Renal cortical epithelial cell (primary cell): Measurements from ENCODE around the gene SMIM11. TPM values are rescaled to one million over a fixed set of nuclear protein-coding genes. Genes with fewer than 3 reads are reported as not detected.
"Not testable (repeated sequence)": the region's sequence is repeated elsewhere in the genome, so short reads cannot be mapped to it uniquely, and the experiment has no call there.

Experiments
- DNase-seq: peaks from one replicate; pipeline ENCODE4 v3.0.0-alpha.2; 2011; ENCODE audit warnings: low read depth
- total RNA-seq: library from RNA; depleted of rRNA; stranded (reverse); fragments of >200 nt; gene quantifications from 2 replicates; pipeline ENCODE4 v1.2.3, GENCODE V29; 2014

SMIM11 gene, protein sequence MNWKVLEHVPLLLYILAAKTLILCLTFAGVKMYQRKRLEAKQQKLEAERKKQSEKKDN
- 3.2 and 3.6 TPM in 2 replicates for total RNA-seq

GRCh38 chr21:34374940-34375618 is at the start of gene SMIM11:
SMIM11 (plus strand) TSS chr21:34375507; CDS start chr21:34379505, 3,998 bp downstream.
- not testable (repeated sequence) for DNase-seq

DNA sequence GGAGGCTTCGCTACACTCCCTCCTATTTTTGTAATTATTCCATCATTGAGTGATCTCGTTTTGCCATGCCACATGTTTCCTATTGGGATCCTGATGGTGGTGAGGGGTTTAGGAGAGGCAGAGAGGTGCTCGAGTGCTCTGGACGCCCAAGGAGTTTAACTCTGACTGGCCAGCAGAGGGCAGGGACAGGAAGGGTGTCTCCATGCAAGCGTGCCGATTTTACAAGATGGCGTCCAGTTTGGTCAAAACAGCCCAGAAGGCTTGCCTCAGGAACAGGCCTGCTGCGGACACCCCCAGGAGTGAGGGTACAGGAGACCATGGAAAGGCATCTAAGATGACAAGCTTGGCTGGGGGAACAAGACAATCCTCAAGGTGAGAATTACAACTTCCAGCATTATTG is 45.3 kb upstream of the SMIM11 start:
- no peak for DNase-seq

- no peak for DNase-seq
Observed at GRCh38 chr21:34331726-34332125, 43.6 kb upstream of the SMIM11 start.

GRCh38 chr21:34332347-34332746 is 43.0 kb upstream of the SMIM11 start:
- DNase-seq, result no peak

GRCh38 chr21:34333121-34333739 is 42.1 kb upstream of the SMIM11 start:
- peak; percentile 44 for DNase-seq

- DNase-seq, result peak; percentile 14
Observed at GRCh38 chr21:34335316-34335715, 40.0 kb upstream of the SMIM11 start.

GRCh38 chr21:34336245-34336644 is 39.1 kb upstream of the SMIM11 start:
- no peak for DNase-seq

DNA sequence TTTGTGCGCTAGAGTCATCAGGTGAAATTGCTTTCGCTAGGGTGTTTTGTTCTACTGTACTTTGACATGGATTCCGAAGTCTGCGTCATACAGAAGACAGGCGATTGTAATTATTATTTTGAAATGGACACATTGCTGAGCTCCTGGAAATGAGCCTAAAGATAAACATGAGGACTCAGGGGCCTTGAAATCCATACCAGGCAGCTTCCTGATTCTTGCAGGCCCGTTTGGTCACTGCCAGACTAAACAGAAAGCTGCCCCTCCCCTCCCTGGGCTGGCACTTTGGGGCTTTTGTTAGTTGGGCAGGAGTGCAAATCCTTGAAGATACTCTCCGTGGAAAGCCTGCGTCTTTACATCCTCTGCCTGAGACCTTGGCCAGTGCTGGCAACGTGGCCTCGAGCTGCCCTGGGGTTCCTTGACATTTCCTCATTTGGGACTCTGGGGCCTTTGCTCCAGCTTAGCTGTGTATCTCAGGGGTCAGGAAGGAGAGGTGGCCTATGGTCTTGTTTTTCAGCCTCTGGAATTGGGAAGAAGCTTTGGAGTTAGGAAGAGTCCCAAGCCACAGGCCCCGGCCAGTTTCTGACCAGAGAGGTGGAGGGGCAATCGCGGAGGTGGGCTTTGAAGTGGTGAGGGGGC is 38.4 kb upstream of the SMIM11 start:
- DNase-seq, result no peak

DNA sequence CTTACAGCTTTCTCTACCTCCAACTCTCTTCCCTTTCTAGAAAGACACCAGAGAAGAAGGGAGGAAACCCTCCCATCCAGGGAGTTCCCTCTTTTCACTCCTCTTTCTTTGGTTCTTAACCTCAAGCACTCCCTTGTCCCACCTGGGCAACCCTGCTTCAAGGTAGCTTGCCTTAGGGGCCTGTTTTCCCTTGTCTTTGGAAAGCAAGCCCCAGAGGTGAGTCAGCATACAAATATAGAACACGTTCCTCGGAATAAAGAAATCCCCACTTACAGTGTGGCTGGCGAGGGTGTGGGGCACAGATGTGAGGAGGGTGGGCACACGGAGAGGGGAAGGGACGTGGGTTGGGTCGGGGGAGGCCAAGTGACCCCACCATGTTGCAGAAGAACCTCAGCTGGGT is 37.6 kb upstream of the SMIM11 start:
- DNase-seq, result no peak

DNA sequence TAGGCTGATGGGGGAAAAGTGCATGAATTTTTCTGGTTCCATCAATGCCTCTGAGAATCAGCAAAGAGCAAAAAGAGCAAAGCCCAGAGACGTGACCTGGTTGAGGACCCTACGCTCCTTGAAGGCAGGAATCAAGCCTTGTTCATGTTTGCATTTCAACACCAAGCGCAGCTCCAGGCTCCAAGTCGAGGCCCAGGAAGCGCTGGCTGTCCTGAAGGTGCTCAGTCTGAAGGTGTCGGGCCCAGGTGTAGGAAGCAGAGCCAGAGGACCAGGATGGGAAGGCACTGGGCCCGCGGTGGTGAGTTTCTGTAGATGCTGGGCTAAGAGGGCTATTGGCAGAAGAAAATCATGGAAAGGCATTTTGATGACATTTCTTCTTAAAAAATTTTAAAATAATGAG is 37.1 kb upstream of the SMIM11 start:
- DNase-seq, result no peak

GRCh38 chr21:34340061-34340460 is 35.2 kb upstream of the SMIM11 start:
- DNase-seq, result no peak

GRCh38 chr21:34342476-34342875 is 32.8 kb upstream of the SMIM11 start:
- DNase-seq, result no peak

- no peak for DNase-seq
Observed at GRCh38 chr21:34343347-34343746, 32.0 kb upstream of the SMIM11 start.

- DNase-seq, result no peak
Observed at GRCh38 chr21:34343838-34344381, 31.4 kb upstream of the SMIM11 start.

DNA sequence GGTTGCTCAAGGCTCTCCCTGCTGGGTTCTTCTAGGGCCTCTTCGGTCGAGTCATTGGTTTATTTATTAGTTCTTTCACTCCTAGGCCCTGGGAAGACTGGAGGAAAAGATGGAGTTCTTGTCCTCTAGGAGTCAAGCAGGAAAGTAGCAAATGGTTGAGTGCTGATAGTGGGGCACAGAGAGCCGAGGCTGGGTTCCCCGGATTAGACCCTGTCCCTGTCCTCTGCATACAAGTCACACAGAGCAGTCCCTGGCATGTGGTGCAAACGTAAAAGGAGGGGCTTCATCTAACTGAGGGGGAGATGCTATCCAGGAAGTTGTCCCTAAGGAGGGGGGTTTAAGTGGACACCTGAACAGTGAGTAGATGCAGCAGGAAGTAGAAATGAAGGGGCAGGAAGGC is 30.7 kb upstream of the SMIM11 start:
- DNase-seq, result no peak

DNA sequence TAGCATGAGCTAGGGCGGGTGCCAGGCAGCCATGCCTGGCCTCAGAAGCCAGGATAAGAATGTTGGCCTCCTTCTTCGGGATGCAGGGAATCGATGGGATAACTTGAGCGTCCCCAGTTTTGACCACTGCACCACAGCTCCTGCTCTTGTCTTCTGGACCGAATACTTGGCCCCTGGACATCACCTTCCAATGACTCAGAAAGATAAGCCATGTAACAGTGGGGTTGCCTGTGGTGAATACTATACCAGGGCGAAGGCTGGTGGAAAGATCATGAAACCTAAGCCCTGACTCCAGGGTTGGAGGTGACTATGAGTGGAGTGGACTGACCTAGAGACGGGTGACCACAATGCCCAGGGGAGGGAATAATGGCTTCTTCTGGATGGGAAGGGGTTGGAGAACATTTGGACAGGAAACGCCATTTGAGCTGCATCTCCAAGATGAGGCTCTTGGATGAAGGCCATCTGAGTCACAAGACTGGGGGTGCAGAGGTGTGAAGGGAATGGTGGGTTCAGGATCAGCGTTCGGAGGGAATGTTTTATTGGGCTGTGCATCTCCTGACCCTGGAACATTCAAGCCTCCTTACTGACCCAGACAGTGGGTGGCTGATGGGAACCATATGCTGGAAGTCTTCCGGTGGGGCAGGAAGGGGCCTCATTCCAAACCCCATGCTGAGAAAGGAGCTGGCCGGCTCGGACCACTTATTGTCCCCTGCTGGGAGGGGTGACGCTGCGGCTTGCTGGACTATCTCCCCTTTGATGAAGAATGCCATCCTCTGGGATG is 30.0 kb upstream of the SMIM11 start:
- no peak for DNase-seq

DNA sequence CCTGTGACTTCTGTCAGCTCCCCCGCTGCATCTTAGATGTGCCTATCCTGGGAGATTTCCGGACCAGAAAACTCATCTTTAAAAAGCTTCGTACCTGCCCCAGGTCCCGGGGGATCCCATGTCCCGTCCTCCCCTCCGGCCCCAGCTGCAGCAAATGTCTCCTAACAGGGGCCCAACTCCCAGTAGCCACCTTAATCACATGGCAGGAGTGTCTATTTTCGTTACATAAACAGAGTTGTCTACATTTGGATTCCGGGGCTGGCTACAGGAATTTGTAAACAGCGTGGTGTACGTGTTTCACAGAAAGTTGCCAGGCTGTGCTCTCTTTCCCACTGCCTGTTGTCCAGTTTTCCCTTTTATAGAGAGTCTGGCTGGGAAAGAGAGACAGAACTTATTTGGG is 29.4 kb upstream of the SMIM11 start:
- no peak for DNase-seq

GRCh38 chr21:34348890-34349519 is 26.3 kb upstream of the SMIM11 start:
- no peak for DNase-seq

DNA sequence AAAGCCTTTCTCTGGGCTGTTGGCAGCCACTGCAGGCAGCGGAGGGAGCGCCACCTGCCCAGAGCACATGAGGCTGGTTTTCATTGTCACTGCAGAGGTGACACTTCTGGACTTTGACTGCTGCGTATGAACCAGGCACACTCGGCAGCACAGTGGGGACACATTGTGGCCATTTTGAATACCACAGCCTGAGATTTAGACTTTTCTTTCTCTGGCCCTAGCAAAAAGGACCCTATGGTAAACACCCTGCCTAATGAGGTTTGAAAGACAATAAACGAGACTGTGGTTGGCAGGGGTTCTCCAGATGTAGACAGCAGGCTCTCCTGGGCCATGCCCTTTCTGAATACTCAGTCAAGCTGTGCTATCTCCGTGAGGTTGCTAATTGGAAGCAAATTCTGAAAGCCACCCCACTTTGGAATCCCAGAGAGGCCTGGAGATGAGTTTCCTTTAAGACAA is 23.5 kb upstream of the SMIM11 start:
- DNase-seq, result peak; percentile 16

- DNase-seq, result no peak
Observed at GRCh38 chr21:34352556-34352955, 22.8 kb upstream of the SMIM11 start.

GRCh38 chr21:34353182-34353581 is 22.1 kb upstream of the SMIM11 start:
- DNase-seq, result no peak
